ENCODE measurements around the gene DACH1.

DACH1 gene

DNA sequence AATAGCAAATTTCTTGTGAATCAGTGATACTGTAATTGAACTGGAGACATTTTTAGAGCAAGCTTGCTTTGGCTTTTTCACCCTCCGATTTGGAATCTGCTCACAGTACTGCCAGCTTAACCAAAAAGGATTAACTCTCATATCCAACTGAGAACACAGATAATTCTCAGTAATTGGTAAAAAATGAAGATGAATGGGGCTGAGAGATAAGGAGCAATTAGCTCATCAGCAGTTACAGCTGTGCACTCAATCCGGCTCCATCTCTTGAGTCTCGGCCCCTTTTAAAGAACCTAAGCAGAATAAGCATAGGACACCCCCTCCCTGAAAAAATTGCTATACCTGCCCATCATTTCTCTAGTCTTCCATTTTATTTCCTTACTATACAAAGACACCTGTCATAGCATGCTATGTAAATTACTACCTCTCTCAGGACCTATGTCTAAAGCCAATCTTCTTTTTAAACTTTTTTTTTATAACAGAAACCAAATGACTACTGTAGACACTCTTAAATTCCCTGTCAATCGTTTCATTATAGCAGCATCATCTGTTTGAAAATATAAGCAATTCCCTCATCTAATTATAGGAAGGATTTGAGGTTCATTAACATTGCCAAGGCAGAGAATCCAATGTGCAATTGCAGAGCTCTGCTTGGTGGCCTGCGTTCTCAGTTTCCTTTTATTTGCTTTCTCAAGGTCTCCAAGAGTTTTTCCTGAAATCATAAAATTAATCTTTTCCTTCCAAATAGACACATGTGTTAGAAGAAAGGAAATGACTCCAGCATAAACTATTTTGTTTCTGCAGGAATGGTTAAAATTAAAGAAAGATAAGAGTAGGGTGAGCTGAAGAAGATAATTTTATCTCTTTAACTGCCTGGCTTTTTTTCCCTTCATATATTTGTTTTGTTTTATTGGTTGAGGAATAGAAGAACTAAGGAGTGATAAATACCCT lies 242.1 kb downstream of the DACH1 start:
- Histone ChIP-seq H3K23ac (ENCODE audit: low read length) (no peak overlapping the region), H3K79me2 (ENCODE audit: control insufficient read depth, insufficient read depth, low read length, poor library complexity) (no peaks in the 10 kb centered on the region), H3K4me2 (ENCODE audit: low read length) (no peak overlapping the region), H3K36me3 (ENCODE audit: control insufficient read depth in 1 of 2, insufficient read depth in 2 of 2, low read length in 2 of 2) (no peaks in the 10 kb centered on the region), H3K9ac (ENCODE audit: low read length) (no peak overlapping the region), H3K18ac (ENCODE audit: low read length) (no peak overlapping the region), H3K79me1 (ENCODE audit: low read length) (no peaks in the 10 kb centered on the region), H2BK12ac (ENCODE audit: low read length) (no peak overlapping the region), H2AK5ac (ENCODE audit: low read length) (no peak overlapping the region), H4K8ac (ENCODE audit: low read depth, low read length) (no peak overlapping the region), H2BK120ac (ENCODE audit: insufficient read depth, low read length, poor library complexity) (no peak overlapping the region), H4K91ac (ENCODE audit: low read depth, low read length) (no peak overlapping the region), H2AFZ (ENCODE audit: insufficient read depth, low read length, poor library complexity) (no peak overlapping the region), H3K4me3 (ENCODE audit: low read depth, low read length) (no peak overlapping the region), H3K9me3 (ENCODE audit: insufficient read depth, low read depth, low read length) (no peaks in the 10 kb centered on the region), H3K4me1 (ENCODE audit: control insufficient read depth in 1 of 2, insufficient read depth in 2 of 2, low read length in 2 of 2) (no peaks in the 10 kb centered on the region), H3K27me3 (ENCODE audit: insufficient read depth, low read length) (no peaks in the 10 kb centered on the region), H2BK5ac (ENCODE audit: low read depth, low read length, poor library complexity) (no peak overlapping the region), H3K27ac (ENCODE audit: low read depth, low read length) (no peak overlapping the region), H3K14ac (ENCODE audit: low read length) (no peak overlapping the region), H3K4ac (ENCODE audit: low read depth, low read length) (no peak overlapping the region), H4K12ac (ENCODE audit: low read depth, low read length) (no peak overlapping the region)
- WGBS (ENCODE audit: extremely low coverage, insufficient coverage, insufficient read length): no CpG with 5 or more reads among the region's 5 CpGs
- no peak for DNase-seq

DNA sequence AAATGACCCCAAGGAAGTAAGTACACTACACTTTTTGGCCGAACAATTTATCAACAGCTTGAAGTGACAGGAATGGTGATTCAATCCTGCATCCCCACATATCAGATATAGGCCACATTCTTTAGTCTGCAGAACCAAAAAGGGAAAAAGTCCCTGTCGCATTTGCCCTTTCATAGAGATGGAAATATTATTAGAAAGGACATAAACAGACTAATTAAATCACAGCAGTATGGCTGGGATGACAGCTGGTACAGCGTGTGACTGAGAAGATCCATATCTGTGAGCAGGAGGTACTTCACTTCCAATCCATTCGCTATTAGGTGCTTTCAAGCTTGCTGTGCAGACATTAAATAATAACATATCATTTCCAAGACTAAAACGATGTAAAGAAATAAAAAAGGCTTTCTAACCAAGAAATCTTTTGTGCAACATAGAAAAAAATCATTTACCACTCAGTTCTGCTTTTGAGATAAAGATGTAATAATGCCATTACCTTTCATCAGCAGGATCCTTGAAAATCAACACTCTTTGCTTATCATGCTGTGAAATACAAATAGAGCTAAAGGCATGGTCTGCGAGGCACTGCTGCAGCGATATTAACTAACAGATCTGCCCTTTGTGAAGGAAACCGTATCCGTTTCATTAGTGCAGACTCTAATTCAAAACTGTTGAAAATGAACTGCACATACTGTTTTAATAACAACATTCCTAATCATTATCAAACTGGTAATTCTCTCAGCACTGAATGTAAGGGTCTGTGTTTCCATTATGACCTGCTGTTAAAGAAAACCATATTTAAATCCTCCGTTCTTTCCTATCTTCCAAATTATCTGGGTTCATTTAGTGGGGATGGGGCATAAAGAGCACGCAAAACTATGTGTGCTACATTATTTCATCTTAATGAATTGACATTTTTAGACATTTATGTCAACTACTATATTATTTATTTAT lies 245.6 kb downstream of the DACH1 start:
- no peak overlapping the region for H2AFZ ChIP-seq (ENCODE audit: insufficient read depth, low read length, poor library complexity)
- no peaks in the 10 kb centered on the region for H3K27me3 ChIP-seq (ENCODE audit: insufficient read depth, low read length)
- no peaks in the 10 kb centered on the region for H3K4me1 ChIP-seq (ENCODE audit: control insufficient read depth in 1 of 2, insufficient read depth in 2 of 2, low read length in 2 of 2)
- H3K4ac ChIP-seq (ENCODE audit: low read depth, low read length): no peak overlapping the region
- H3K23ac ChIP-seq (ENCODE audit: low read length): no peak overlapping the region
- no peak overlapping the region for H3K9ac ChIP-seq (ENCODE audit: low read length)
- no peaks in the 10 kb centered on the region for H3K9me3 ChIP-seq (ENCODE audit: insufficient read depth, low read depth, low read length)
- no peaks in the 10 kb centered on the region for H3K79me2 ChIP-seq (ENCODE audit: control insufficient read depth, insufficient read depth, low read length, poor library complexity)
- H3K27ac ChIP-seq (ENCODE audit: low read depth, low read length): no peak overlapping the region
- DNase-seq: no peak
- H3K14ac ChIP-seq (ENCODE audit: low read length): no peak overlapping the region
- WGBS (ENCODE audit: extremely low coverage, insufficient coverage, insufficient read length): no CpG with 5 or more reads among the region's 11 CpGs
- H2BK120ac ChIP-seq (ENCODE audit: insufficient read depth, low read length, poor library complexity): no peak overlapping the region
- H2BK5ac ChIP-seq (ENCODE audit: low read depth, low read length, poor library complexity): no peak overlapping the region
- no peak overlapping the region for H2AK5ac ChIP-seq (ENCODE audit: low read length)
- no peak overlapping the region for H4K12ac ChIP-seq (ENCODE audit: low read depth, low read length)
- no peak overlapping the region for H3K18ac ChIP-seq (ENCODE audit: low read length)
- H2BK12ac ChIP-seq (ENCODE audit: low read length): no peak overlapping the region
- H3K4me2 ChIP-seq (ENCODE audit: low read length): no peak overlapping the region
- H3K4me3 ChIP-seq (ENCODE audit: low read depth, low read length): no peak overlapping the region
- H4K8ac ChIP-seq (ENCODE audit: low read depth, low read length): no peak overlapping the region
- no peak overlapping the region for H4K91ac ChIP-seq (ENCODE audit: low read depth, low read length)
- H3K36me3 ChIP-seq (ENCODE audit: control insufficient read depth in 1 of 2, insufficient read depth in 2 of 2, low read length in 2 of 2): no peaks in the 10 kb centered on the region
- no peaks in the 10 kb centered on the region for H3K79me1 ChIP-seq (ENCODE audit: low read length)

DNA sequence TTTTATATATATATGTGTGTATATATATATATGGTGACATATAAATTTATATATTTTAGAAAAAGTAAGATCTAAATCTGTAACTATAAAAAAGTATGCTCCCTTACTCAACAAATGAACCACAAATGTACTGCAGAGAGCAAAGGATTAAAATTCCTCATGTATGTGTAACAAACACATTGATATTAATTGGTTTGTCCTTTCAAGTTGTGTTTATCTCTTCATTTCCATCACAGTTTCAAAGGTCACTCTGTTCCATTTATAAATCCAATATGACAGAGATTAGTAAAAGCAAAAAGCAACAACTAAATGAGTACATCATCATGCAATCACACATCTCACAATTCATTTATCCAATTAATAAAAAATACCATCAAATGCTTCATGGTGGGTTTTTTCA lies 247.9 kb downstream of the DACH1 start:
- Histone ChIP-seq H3K4ac (ENCODE audit: low read depth, low read length) (no peak overlapping the region), H3K79me1 (ENCODE audit: low read length) (no peaks in the 10 kb centered on the region), H2AK5ac (ENCODE audit: low read length) (no peak overlapping the region), H2AFZ (ENCODE audit: insufficient read depth, low read length, poor library complexity) (no peak overlapping the region), H3K79me2 (ENCODE audit: control insufficient read depth, insufficient read depth, low read length, poor library complexity) (no peaks in the 10 kb centered on the region), H3K14ac (ENCODE audit: low read length) (no peak overlapping the region), H3K23ac (ENCODE audit: low read length) (no peak overlapping the region), H3K36me3 (ENCODE audit: control insufficient read depth in 1 of 2, insufficient read depth in 2 of 2, low read length in 2 of 2) (no peaks in the 10 kb centered on the region), H3K18ac (ENCODE audit: low read length) (no peak overlapping the region), H3K27me3 (ENCODE audit: insufficient read depth, low read length) (no peaks in the 10 kb centered on the region), H3K4me1 (ENCODE audit: control insufficient read depth in 1 of 2, insufficient read depth in 2 of 2, low read length in 2 of 2) (no peaks in the 10 kb centered on the region), H3K9ac (ENCODE audit: low read length) (no peak overlapping the region), H4K8ac (ENCODE audit: low read depth, low read length) (no peak overlapping the region), H3K9me3 (ENCODE audit: insufficient read depth, low read depth, low read length) (no peaks in the 10 kb centered on the region), H2BK12ac (ENCODE audit: low read length) (no peak overlapping the region), H3K4me3 (ENCODE audit: low read depth, low read length) (no peak overlapping the region), H4K91ac (ENCODE audit: low read depth, low read length) (no peak overlapping the region), H2BK5ac (ENCODE audit: low read depth, low read length, poor library complexity) (no peak overlapping the region), H3K27ac (ENCODE audit: low read depth, low read length) (no peak overlapping the region), H4K12ac (ENCODE audit: low read depth, low read length) (no peak overlapping the region), H3K4me2 (ENCODE audit: low read length) (no peak overlapping the region), H2BK120ac (ENCODE audit: insufficient read depth, low read length, poor library complexity) (no peak overlapping the region)
- no peak for DNase-seq

DNA sequence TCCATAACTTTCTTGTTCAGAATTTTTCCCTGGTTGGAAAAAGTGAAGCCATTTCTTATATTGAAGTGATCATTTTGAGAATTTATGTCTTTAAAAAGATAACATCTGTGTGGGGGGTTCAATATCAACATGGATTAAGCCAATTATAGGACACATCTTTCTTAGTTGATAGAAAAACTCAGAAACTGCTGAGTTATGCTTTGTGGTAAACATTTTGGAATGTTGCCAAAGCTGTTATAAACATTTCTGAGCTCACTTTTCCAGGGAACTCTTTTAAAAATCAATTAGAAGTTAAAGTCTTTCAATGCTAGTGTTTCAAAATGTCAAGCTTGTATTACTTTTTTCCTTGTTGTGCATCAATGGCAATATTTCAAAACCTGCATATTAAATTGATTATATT lies 248.8 kb downstream of the DACH1 start:
- H3K4me2 ChIP-seq (ENCODE audit: low read length): no peak overlapping the region
- H3K23ac ChIP-seq (ENCODE audit: low read length): no peak overlapping the region
- no peak for DNase-seq
- H3K4ac ChIP-seq (ENCODE audit: low read depth, low read length): no peak overlapping the region
- no peak overlapping the region for H2BK12ac ChIP-seq (ENCODE audit: low read length)
- H3K79me1 ChIP-seq (ENCODE audit: low read length): no peaks in the 10 kb centered on the region
- no peak overlapping the region for H3K9ac ChIP-seq (ENCODE audit: low read length)
- no peak overlapping the region for H3K27ac ChIP-seq (ENCODE audit: low read depth, low read length)
- H3K4me3 ChIP-seq (ENCODE audit: low read depth, low read length): no peak overlapping the region
- H3K79me2 ChIP-seq (ENCODE audit: control insufficient read depth, insufficient read depth, low read length, poor library complexity): no peaks in the 10 kb centered on the region
- no peak overlapping the region for H3K14ac ChIP-seq (ENCODE audit: low read length)
- no peak overlapping the region for H4K12ac ChIP-seq (ENCODE audit: low read depth, low read length)
- no peaks in the 10 kb centered on the region for H3K27me3 ChIP-seq (ENCODE audit: insufficient read depth, low read length)
- H2AFZ ChIP-seq (ENCODE audit: insufficient read depth, low read length, poor library complexity): no peak overlapping the region
- no peak overlapping the region for H2BK120ac ChIP-seq (ENCODE audit: insufficient read depth, low read length, poor library complexity)
- H2AK5ac ChIP-seq (ENCODE audit: low read length): no peak overlapping the region
- no peaks in the 10 kb centered on the region for H3K9me3 ChIP-seq (ENCODE audit: insufficient read depth, low read depth, low read length)
- H4K91ac ChIP-seq (ENCODE audit: low read depth, low read length): no peak overlapping the region
- no peaks in the 10 kb centered on the region for H3K36me3 ChIP-seq (ENCODE audit: control insufficient read depth in 1 of 2, insufficient read depth in 2 of 2, low read length in 2 of 2)
- no peaks in the 10 kb centered on the region for H3K4me1 ChIP-seq (ENCODE audit: control insufficient read depth in 1 of 2, insufficient read depth in 2 of 2, low read length in 2 of 2)
- H3K18ac ChIP-seq (ENCODE audit: low read length): no peak overlapping the region
- no peak overlapping the region for H2BK5ac ChIP-seq (ENCODE audit: low read depth, low read length, poor library complexity)
- H4K8ac ChIP-seq (ENCODE audit: low read depth, low read length): no peak overlapping the region
